HG02840 (cell line): ENCODE results near the gene ACOT8.
"Not testable (repeated sequence)": the region's sequence is repeated elsewhere in the genome, so short reads cannot be mapped to it uniquely, and the experiment has no call there.

Experiments used
- ATAC-seq: cut with Tn5 transposase; IDR thresholded peaks from one replicate; pipeline ENCODE4 v1.9.1; 2021; ENCODE audit warnings: mild to moderate bottlenecking, moderate library complexity, moderate number of reproducible peaks; ENCODE audit not compliant: unreplicated experiment, low FRiP score

The ACOT8 gene

GRCh38 chr20:45857114-45857881 is at the start of gene ACOT8, which contains the start of gene ZSWIM3:
Gene ACOT8, minus strand, starts transcription at chr20:45857392. Its CDS starts 77 bp downstream, at chr20:45857315.
Gene ZSWIM3, plus strand, starts transcription at chr20:45857614. Its CDS starts 212 bp downstream, at chr20:45857826.
- ATAC-seq: peak; percentile 98

GRCh38 chr20:45905505-45906079 is 48.4 kb upstream of the ACOT8 start:
- ATAC-seq: no peak

GRCh38 chr20:45904583-45905504 is 47.7 kb upstream of the ACOT8 start:
- ATAC-seq: no peak

GRCh38 chr20:45902199-45902701 is 45.1 kb upstream of the ACOT8 start:
- ATAC-seq: no peak

GRCh38 chr20:45901332-45901731 is 44.1 kb upstream of the ACOT8 start:
- ATAC-seq: not testable (repeated sequence)

GRCh38 chr20:45899046-45899835 is 42.0 kb upstream of the ACOT8 start:
- no peak for ATAC-seq

- ATAC-seq: no peak
These were observed 41.1 kb upstream of the ACOT8 start for GRCh38 chr20:45898285-45898684.

GRCh38 chr20:45897692-45898091 is 40.5 kb upstream of the ACOT8 start:
- ATAC-seq: no peak

- no peak for ATAC-seq
These were observed 40.1 kb upstream of the ACOT8 start for GRCh38 chr20:45897289-45897688.

- no peak for ATAC-seq
These were observed 39.5 kb upstream of the ACOT8 start for GRCh38 chr20:45896641-45897161.

GRCh38 chr20:45894797-45895196 is 37.6 kb upstream of the ACOT8 start:
- ATAC-seq: no peak

GRCh38 chr20:45893831-45894230 is 36.6 kb upstream of the ACOT8 start:
- ATAC-seq: no peak

GRCh38 chr20:45892828-45893500 is 35.8 kb upstream of the ACOT8 start:
- no peak for ATAC-seq

GRCh38 chr20:45892049-45892825 is 35.0 kb upstream of the ACOT8 start:
- no peak for ATAC-seq

- ATAC-seq: peak; percentile 79
These were observed 34.1 kb upstream of the ACOT8 start, which contains the start of the genes CTSA and NEURL2 for GRCh38 chr20:45890985-45891983. Gene CTSA, plus strand, starts transcription at chr20:45891335. Its CDS starts 234 bp downstream, at chr20:45891569. Gene NEURL2, minus strand, starts transcription at chr20:45891208. Its CDS starts 217 bp downstream, at chr20:45890991.

GRCh38 chr20:45890077-45890984 is 33.1 kb upstream of the ACOT8 start:
- peak; percentile 13 for ATAC-seq
